ENCODE measurements around the gene RNF144A.

The RNF144A gene

DNA sequence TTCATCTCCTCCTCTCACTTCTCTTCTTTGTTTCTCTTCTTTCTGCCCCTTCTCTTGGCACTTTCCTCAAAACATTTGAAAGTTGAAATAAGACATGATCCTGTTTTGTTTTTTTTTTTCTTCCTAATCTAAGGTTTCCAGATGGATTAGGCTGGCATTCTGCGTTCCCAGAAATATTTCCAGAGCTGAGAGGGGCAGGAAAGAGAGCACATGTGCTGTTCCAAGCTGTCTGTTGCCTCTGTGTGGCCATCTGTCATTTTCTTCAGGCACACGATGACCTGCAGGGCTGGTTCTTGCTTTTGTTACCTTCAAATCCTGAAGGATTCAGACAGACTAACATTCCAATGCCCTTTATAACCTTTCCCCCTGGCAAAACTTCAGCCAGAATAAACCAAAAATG lies 142.9 kb downstream of the RNF144A start:
- Histone ChIP-seq H3K4me3 (ENCODE audit: low read length) (no peak overlapping the region), H3K9ac (ENCODE audit: low read length) (no peak overlapping the region), H4K20me1 (ENCODE audit: insufficient read depth, low read length) (no peaks in the 10 kb centered on the region), H3K79me2 (ENCODE audit: low read length) (no peaks in the 10 kb centered on the region), H3F3A (ENCODE audit: insufficient read depth, low read length) (no peaks in the 10 kb centered on the region), H2AFZ (ENCODE audit: low read length) (no peak overlapping the region), H3K4me2 (ENCODE audit: low read depth, low read length) (no peak overlapping the region), H3K36me3 (replicated peaks; ENCODE audit: insufficient read depth, low read length) (no peaks in the 10 kb centered on the region), H3K4me1 (ENCODE audit: low read length) (peaks cover 14% of the 10 kb centered on the region), H3K27ac (ENCODE audit: low read length) (no peak overlapping the region), H3K9me3 (replicated peaks; ENCODE audit: insufficient read depth, low read length) (no peaks in the 10 kb centered on the region), H3K27me3 (replicated peaks; ENCODE audit: insufficient read depth, low read length) (no peaks in the 10 kb centered on the region), H3K9me2 (replicated peaks; ENCODE audit: insufficient read depth, low read length) (no peaks in the 10 kb centered on the region)
- TF ChIP-seq, protein P1, sequence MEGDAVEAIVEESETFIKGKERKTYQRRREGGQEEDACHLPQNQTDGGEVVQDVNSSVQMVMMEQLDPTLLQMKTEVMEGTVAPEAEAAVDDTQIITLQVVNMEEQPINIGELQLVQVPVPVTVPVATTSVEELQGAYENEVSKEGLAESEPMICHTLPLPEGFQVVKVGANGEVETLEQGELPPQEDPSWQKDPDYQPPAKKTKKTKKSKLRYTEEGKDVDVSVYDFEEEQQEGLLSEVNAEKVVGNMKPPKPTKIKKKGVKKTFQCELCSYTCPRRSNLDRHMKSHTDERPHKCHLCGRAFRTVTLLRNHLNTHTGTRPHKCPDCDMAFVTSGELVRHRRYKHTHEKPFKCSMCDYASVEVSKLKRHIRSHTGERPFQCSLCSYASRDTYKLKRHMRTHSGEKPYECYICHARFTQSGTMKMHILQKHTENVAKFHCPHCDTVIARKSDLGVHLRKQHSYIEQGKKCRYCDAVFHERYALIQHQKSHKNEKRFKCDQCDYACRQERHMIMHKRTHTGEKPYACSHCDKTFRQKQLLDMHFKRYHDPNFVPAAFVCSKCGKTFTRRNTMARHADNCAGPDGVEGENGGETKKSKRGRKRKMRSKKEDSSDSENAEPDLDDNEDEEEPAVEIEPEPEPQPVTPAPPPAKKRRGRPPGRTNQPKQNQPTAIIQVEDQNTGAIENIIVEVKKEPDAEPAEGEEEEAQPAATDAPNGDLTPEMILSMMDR (IDR thresholded peaks at IDR 0.05; ENCODE audit: low read length), result no peak
- no peak for TF ChIP-seq EZH2phosphoT487 (IDR thresholded peaks at IDR 0.05; ENCODE audit: low read length)
- no peak for TF ChIP-seq EZH2 (optimal IDR thresholded peaks at IDR 0.05; ENCODE audit: low read depth, low read length)
- no peak for DNase-seq

GRCh38 chr2:7060631-7061449 lies 143.6 kb downstream of the RNF144A start:
- H3K9ac ChIP-seq (ENCODE audit: low read length), result no peak overlapping the region
- no peaks in the 10 kb centered on the region for H3K9me3 ChIP-seq (replicated peaks; ENCODE audit: insufficient read depth, low read length)
- H3K79me2 ChIP-seq (ENCODE audit: low read length), result no peaks in the 10 kb centered on the region
- no peaks in the 10 kb centered on the region for H4K20me1 ChIP-seq (ENCODE audit: insufficient read depth, low read length)
- no peaks in the 10 kb centered on the region for H3K9me2 ChIP-seq (replicated peaks; ENCODE audit: insufficient read depth, low read length)
- no peak for TF ChIP-seq EZH2phosphoT487 (IDR thresholded peaks at IDR 0.05; ENCODE audit: low read length)
- no peak for TF ChIP-seq EZH2 (optimal IDR thresholded peaks at IDR 0.05; ENCODE audit: low read depth, low read length)
- TF ChIP-seq, protein P1 (IDR thresholded peaks at IDR 0.05; ENCODE audit: low read length), result no peak
- no peak overlapping the region for H3K4me3 ChIP-seq (ENCODE audit: low read length)
- peaks cover 14% of the 10 kb centered on the region for H3K4me1 ChIP-seq (ENCODE audit: low read length)
- H3F3A ChIP-seq (ENCODE audit: insufficient read depth, low read length), result no peaks in the 10 kb centered on the region
- no peaks in the 10 kb centered on the region for H3K27me3 ChIP-seq (replicated peaks; ENCODE audit: insufficient read depth, low read length)
- no peak for DNase-seq
- no peaks in the 10 kb centered on the region for H3K36me3 ChIP-seq (replicated peaks; ENCODE audit: insufficient read depth, low read length)
- H2AFZ ChIP-seq (ENCODE audit: low read length), result no peak overlapping the region
- H3K27ac ChIP-seq (ENCODE audit: low read length), result no peak overlapping the region
- no peak overlapping the region for H3K4me2 ChIP-seq (ENCODE audit: low read depth, low read length)

DNA sequence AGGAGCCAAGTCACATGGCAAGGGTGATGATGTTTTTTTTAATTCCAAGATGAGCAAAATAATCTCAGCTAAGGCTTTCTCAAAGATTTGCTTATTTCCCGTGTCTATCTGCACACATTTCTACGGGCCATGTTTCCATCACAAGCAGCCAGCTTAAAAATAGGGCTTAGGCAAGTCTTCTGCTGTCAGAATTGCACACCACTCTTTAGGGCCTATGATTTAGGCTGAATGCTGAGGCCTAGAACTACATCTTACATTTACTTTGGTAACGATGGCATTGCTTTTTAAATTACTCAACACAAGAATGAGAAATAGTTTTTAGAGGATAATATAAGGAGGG lies 144.2 kb downstream of the RNF144A start:
- Histone ChIP-seq H2AFZ (ENCODE audit: low read length) (no peak overlapping the region), H3K4me2 (ENCODE audit: low read depth, low read length) (no peak overlapping the region), H4K20me1 (ENCODE audit: insufficient read depth, low read length) (no peaks in the 10 kb centered on the region), H3K9me2 (replicated peaks; ENCODE audit: insufficient read depth, low read length) (no peaks in the 10 kb centered on the region), H3K4me3 (ENCODE audit: low read length) (no peak overlapping the region), H3K27ac (ENCODE audit: low read length) (no peak overlapping the region), H3K9ac (ENCODE audit: low read length) (no peak overlapping the region), H3K9me3 (replicated peaks; ENCODE audit: insufficient read depth, low read length) (no peaks in the 10 kb centered on the region), H3K4me1 (ENCODE audit: low read length) (peaks cover 14% of the 10 kb centered on the region), H3K36me3 (replicated peaks; ENCODE audit: insufficient read depth, low read length) (no peaks in the 10 kb centered on the region), H3K79me2 (ENCODE audit: low read length) (no peaks in the 10 kb centered on the region), H3K27me3 (replicated peaks; ENCODE audit: insufficient read depth, low read length) (no peaks in the 10 kb centered on the region), H3F3A (ENCODE audit: insufficient read depth, low read length) (no peaks in the 10 kb centered on the region)
- DNase-seq, result no peak
- TF ChIP-seq EZH2phosphoT487 (IDR thresholded peaks at IDR 0.05; ENCODE audit: low read length) (no peak), EZH2 (optimal IDR thresholded peaks at IDR 0.05; ENCODE audit: low read depth, low read length) (no peak)
- TF ChIP-seq, protein P1 (IDR thresholded peaks at IDR 0.05; ENCODE audit: low read length), result no peak

Measured in MM.1S (cell line).